G401 (cell line): Measurements from ENCODE around the gene UNC50. TPM values are rescaled to one million over a fixed set of nuclear protein-coding genes. Genes with fewer than 3 reads are reported as not detected.

ENCODE experiments used
- DNase-seq: peaks from one replicate; pipeline ENCODE4 v3.0.0-alpha.2; 2015; ENCODE audit warnings: low spot score
- in situ Hi-C: cut with HindIII; loops from 2 replicates; pipeline ENCODE4 v1.10.0; 2016; ENCODE audit warnings: low sequenced_read_pairs, mixed read lengths
- total RNA-seq: library from RNA; depleted of rRNA; stranded (reverse); fragments of >200 nt; shearing (Covaris generic); gene quantifications from 2 replicates; pipeline ENCODE4 v1.2.3, GENCODE V29; 2014; rRNA removed

UNC50 gene
- total RNA-seq, result 38.5 and 41.7 TPM in 2 replicates

- DNase-seq, result peak; percentile 81
- in situ Hi-C loops, result no loop called here
Measured at GRCh38 chr2:98608116-98608961, at the start of gene UNC50, which contains the start of gene COA5. Gene UNC50 (plus strand): TSS chr2:98608589. CDS start chr2:98609760, 1,171 bp downstream. Gene COA5 (minus strand): TSS chr2:98608512. CDS start chr2:98608405, 107 bp downstream.

GRCh38 chr2:98558852-98559530 is 49.4 kb upstream of the UNC50 start:
- in situ Hi-C loops, result no loop called here
- no peak for DNase-seq

- in situ Hi-C loops, result no loop called here
- DNase-seq, result no peak
Measured at GRCh38 chr2:98559581-98559980, 48.8 kb upstream of the UNC50 start.

- in situ Hi-C loops, result no loop called here
- DNase-seq, result no peak
Measured at GRCh38 chr2:98560256-98560771, 48.1 kb upstream of the UNC50 start.

GRCh38 chr2:98561018-98561417 is 47.4 kb upstream of the UNC50 start:
- in situ Hi-C loops, result no loop called here
- DNase-seq, result no peak

- DNase-seq, result no peak
- in situ Hi-C loops, result no loop called here
Measured at GRCh38 chr2:98561902-98562695, 46.3 kb upstream of the UNC50 start.

- DNase-seq, result no peak
- in situ Hi-C loops, result no loop called here
Measured at GRCh38 chr2:98563394-98563793, 45.0 kb upstream of the UNC50 start.

- in situ Hi-C loops, result no loop called here
- DNase-seq, result peak; percentile 75
Measured at GRCh38 chr2:98564541-98565132, 43.8 kb upstream of the UNC50 start.

- DNase-seq, result no peak
- in situ Hi-C loops, result no loop called here
Measured at GRCh38 chr2:98565286-98565860, 43.0 kb upstream of the UNC50 start.

- in situ Hi-C loops, result no loop called here
- no peak for DNase-seq
Measured at GRCh38 chr2:98565941-98566340, 42.4 kb upstream of the UNC50 start.

GRCh38 chr2:98568161-98568956 is 40.0 kb upstream of the UNC50 start:
- in situ Hi-C loops, result no loop called here
- no peak for DNase-seq

GRCh38 chr2:98569197-98569793 is 39.1 kb upstream of the UNC50 start:
- in situ Hi-C loops, result no loop called here
- no peak for DNase-seq

- in situ Hi-C loops, result no loop called here
- DNase-seq, result no peak
Measured at GRCh38 chr2:98569915-98570314, 38.5 kb upstream of the UNC50 start.

GRCh38 chr2:98570356-98570755 is 38.0 kb upstream of the UNC50 start:
- no peak for DNase-seq
- in situ Hi-C loops, result no loop called here

- DNase-seq, result no peak
- in situ Hi-C loops, result no loop called here
Measured at GRCh38 chr2:98571121-98571701, 37.2 kb upstream of the UNC50 start.

GRCh38 chr2:98571796-98572195 is 36.6 kb upstream of the UNC50 start:
- in situ Hi-C loops, result no loop called here
- no peak for DNase-seq

- DNase-seq, result no peak
- in situ Hi-C loops, result no loop called here
Measured at GRCh38 chr2:98572211-98572610, 36.2 kb upstream of the UNC50 start.
